DMS 273 (cell line): ENCODE data around the gene AFDN.

Experiments
- DNase-seq: peaks from one replicate; lab custom pipeline; 2025; ENCODE audit not compliant: unreplicated experiment; lab: John Stamatoyannopoulos, UW

Gene AFDN, protein sequence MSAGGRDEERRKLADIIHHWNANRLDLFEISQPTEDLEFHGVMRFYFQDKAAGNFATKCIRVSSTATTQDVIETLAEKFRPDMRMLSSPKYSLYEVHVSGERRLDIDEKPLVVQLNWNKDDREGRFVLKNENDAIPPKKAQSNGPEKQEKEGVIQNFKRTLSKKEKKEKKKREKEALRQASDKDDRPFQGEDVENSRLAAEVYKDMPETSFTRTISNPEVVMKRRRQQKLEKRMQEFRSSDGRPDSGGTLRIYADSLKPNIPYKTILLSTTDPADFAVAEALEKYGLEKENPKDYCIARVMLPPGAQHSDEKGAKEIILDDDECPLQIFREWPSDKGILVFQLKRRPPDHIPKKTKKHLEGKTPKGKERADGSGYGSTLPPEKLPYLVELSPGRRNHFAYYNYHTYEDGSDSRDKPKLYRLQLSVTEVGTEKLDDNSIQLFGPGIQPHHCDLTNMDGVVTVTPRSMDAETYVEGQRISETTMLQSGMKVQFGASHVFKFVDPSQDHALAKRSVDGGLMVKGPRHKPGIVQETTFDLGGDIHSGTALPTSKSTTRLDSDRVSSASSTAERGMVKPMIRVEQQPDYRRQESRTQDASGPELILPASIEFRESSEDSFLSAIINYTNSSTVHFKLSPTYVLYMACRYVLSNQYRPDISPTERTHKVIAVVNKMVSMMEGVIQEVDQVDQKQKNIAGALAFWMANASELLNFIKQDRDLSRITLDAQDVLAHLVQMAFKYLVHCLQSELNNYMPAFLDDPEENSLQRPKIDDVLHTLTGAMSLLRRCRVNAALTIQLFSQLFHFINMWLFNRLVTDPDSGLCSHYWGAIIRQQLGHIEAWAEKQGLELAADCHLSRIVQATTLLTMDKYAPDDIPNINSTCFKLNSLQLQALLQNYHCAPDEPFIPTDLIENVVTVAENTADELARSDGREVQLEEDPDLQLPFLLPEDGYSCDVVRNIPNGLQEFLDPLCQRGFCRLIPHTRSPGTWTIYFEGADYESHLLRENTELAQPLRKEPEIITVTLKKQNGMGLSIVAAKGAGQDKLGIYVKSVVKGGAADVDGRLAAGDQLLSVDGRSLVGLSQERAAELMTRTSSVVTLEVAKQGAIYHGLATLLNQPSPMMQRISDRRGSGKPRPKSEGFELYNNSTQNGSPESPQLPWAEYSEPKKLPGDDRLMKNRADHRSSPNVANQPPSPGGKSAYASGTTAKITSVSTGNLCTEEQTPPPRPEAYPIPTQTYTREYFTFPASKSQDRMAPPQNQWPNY (N-terminal part only)

DNA sequence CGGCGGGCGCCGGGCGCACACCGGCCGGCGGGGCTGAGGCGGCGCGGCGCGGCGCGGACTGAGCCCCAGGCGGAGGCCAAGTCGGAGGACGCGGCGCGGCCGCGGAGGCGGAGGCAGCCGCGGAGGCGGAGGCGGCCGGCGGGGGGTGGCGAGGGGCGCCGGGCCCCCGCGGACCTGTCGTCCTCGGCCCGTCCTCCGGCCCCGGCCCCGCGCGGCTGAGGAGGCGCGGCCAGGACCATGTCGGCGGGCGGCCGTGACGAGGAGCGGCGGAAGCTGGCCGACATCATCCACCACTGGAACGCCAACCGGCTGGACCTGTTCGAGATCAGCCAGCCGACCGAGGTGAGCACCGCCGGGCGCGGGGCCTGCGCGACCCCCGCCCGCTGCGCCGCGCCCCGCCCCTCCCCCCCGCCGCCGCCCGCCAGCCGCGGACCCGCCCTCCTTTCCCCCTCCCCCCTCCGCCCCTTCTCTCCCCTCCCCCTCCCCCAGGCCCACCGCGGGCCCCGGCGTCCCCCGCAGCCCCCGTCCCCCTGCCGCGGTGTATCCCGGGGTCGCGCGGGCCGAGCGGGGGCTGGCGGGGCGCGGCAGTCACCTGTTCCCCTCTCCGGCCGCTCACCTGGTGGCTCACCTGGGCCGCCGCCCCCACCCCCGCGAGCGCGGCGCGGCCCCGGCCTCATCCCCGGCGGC is at the start of gene AFDN:
Gene AFDN, plus strand, starts transcription at position 16 of the 687 bp plus-strand sequence. Its CDS starts 222 bp downstream, at position 238.
- DNase-seq: no peak

DNA sequence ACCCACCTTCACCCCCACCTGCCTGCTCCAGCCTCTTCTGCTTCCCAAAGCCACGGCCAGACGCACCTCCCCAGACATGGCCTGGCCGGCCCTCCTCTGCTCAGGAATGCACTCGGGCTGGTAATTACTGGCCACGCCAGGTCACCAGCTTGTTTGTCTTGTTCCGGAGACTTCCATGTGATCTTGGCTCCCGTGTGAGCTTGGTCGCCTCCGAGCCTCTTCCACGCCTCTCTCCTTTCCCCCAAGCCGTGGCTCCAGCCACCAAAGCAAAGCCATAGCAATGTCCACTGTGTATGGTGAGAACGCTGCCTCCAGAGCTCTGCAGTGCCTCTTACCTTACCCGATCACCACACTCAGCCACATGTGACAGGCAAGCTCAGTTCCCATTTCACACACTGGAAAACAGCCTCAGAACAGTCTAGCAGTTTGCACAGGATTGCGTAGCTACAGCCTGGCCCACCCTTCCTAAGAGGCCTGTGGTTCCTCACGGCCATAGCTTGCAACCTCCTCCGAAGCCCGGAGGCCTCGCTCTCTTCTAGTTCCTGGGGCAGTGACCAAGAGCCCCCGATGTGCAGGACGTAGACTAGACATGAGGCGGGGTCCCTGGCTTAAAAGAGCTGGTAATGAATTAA is 48.1 kb upstream of the AFDN start:
- DNase-seq: no peak

DNA sequence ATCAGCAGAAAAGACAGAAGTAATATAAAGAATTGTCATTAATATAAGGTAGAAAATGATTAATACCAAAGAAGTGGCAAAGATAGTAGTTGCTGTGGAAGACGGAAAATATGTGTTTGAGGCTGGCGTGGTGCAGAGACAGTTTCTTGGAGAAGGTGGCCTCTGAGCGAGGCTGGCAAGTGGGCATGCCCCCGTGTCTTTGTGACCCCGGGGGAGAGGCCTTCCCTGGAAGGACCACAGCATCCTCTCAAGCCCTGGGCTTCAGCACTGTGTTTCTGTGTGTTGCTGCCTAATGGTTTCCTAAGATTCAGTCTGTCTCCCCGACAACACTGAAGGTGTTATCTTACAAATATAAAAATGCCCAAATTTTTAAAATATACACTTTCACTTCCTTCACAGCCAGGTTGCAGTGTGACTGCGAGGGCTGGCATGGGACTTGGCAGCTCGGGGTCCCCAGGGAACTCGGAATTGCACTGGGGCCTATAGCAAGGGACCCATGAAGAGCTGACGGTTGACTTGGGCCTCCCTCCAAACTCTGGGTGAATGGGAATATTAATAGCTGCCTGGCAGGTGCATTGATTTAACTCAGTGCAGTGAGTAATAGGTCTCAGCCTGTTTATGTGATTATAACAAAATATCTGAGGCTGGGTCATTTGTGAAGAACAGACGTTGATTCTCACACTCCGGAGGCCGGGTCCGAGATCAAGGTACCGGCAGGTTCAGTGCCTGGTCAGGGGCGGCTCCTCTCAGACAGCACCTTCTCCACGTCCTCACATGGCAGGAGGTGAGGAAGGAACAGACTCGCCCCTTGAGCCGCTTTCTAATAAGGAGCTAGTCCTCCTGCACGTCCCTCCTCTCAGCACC is 47.4 kb upstream of the AFDN start:
- DNase-seq: no peak

DNA sequence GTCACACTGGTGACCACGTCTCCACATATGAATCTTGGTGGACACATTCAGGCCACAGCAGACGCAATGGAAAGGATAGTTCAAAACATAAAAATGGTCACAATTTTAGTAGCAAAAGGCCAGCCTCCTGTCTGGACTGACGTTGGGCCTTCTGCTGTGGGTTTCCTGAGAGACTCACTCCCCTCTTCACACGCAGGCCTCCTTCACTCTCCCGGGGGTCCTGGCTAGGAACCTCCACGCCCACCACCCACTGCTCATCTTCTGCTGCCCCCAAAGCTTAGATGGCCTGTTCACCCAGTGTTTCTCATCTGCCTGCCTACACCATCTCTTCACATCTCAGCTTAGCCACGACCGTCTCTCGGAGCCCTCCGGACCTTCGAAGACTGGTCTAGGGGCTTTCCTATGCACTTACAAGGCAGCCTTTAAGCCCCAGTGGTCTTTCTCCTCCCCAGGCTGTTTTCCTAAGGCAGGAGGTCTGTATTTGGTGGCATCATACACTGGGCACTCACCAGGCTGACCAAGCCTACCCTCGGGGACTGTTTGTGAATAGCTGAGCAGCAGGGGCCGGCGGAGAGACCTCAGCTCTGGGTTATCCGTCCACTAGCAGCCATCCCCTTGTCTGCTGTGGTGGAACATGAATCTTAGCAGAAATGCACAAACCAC is 46.6 kb upstream of the AFDN start:
- no peak for DNase-seq

DNA sequence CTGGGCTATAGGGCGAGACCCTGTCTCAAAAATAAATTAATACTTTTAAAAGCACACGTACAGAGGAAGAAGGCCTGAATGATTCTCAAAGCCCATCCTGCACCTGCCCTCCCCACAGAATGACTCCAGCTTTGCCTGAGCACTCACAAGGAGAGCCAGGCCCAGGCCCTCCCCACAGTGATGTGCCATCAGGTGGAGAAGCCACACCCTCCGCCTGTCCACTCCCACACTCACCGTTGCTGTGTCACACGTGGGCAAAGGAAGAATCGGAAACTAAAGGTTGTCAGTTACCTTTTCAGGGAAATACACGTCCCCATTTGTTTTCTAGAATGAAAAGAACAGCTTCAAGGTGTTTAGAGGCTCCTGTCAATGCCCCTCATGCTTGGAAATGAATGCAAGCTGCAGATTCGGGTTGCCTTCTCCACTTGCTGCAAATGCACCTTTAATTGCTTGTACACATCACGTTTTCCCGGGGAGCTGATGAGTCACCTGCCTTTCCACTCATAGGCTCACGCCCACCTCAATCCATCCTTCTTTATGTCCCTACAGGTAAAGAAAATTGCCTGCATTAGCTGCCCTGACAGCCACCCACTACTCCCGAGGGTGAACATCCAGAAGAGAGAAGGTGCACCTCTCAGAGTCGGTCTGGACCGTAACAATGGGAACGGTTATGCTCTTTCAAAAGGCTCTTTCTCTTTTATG is 45.5 kb upstream of the AFDN start:
- no peak for DNase-seq

DNA sequence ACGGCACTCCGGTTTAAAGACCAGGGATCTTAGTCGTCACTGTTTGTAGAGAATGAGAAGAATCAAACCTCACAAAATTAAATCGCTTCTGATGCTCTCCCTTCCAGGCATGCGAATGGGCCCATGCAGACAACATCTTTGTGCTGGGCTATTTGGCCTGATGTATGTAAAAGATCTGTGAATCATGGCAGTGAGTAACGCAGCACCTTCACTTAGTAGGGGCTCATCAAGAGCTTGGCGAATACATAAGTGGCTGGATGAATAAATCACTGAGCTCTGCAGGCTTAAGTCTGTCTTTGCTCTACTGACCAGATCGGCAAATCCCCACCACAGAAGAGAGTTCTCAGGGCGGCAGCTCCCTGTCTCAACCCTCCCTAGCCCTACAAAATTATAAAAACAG is 44.8 kb upstream of the AFDN start:
- DNase-seq: no peak

DNA sequence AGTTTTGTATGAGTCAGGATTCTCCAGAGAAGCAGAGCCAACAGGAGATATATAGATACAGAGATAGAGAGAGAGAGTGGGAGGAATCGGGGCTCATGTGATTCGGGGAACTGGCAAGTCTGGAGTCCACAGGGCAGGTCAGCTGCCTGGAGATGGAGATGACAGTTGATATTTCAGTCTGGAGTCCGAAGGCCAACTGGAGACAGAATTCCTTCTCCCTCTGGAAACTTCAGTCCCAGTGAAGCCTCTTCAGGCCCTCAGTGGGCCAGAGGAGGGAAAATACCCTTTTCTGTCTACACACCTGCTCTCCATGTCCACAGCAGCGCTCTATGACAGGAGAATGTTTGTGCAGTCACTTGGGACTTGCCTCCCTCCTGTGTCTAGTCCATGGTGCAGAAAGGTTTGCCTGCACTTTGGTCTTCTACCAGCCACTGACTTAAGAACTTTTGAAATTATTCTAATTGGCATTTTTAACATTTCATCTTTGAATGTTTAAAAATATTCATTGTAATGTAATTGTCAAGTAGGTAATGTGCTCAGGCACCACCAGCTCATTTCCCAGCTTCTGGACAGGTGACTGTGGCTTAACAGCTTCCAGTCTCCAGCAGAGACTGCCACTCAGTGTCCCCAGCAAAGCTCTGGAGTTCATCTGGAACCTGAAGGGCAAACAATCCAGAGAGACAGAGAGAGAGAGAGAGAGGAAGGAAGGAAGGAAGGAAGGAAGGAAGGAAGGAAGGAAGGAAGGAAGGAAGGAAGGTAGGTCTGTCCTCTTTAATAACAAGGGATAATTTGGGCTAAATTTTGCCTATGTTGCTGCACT is 43.8 kb upstream of the AFDN start:
- DNase-seq: no peak

DNA sequence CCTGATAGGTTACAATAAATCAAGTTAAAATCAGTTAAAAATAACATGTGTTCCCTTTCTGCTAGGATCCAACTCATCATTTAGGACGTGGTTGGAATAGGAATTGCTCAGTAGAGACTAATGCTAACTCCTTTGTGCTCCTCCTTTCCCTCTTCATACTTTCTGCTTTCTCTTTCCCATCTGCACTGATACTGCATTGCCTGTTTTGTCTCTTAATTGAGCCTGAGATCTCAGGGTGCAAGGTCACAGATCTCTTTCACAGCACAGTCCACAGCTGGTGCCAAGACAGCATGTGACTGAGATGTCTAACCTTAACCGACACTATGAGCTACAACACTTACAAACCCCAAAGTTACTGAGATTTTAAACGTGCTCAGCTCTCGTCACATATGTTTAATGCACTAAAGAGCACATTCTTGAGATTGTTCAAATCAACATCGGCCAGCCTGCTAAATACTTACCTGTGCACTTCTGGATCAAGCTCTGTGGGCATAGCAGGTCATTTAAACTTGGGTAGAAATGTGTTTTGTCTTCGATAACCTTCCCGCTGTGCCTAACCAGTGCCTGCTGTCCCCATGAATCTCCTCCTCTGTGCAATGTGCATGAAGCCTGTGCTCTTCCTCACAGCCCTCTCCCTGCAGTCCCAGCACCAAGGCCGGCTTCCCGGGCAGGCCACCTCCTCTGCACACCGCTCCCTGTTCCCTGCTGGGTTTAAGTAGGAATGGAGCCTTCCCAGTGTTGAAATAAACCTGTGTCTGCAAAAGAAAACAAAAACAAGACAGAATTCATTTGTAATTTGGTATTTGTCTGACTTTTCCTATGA is 39.6 kb upstream of the AFDN start:
- peak; percentile 37 for DNase-seq

DNA sequence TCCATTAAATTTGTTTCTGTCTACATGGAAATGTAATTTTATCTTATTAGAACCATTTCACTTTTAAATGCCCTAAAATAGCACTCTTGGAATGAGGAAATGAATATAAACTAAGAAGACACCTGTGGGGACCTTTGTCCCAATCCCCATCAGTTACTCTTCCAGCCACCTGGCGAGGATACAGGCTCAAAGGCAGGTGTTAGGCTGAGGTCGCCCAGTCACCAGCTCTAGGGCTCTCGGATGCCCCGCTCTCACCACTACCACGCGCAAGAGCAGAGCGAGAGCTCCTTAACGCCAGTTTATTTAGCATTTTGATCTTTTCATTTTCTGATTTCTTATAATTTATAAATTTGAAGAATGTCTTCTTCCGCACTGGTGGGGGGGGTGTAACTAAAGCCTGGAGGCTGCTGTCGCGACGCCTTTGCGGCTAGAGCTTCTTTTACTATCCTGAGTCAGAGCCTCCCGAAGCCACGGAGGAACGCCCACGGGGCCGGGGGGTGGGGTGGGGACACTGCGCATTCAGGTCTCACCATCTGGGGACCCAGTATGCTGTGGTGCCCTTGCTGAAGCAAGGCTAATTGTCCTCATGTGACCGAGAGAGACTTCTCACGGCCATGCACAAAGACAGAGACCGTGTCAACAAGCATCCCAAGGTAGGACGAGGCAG is 38.7 kb upstream of the AFDN start:
- DNase-seq: peak; percentile 89

DNA sequence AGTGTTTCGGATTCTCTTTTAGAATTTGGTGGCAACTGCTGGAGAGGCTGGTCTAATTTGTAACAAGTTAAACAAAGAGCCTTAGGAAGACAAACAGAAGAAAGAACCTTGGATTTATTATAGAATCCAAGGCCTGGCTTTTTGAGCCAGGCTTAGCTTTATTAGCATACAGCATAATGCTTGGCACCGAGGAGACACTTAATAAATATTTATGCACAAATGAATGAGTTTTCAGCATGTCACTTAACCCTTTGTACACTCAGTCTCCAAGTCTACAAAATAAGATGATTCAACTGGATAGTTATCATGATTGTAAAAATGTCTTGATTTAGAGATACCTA is 38.2 kb upstream of the AFDN start:
- DNase-seq: peak; percentile 86

DNA sequence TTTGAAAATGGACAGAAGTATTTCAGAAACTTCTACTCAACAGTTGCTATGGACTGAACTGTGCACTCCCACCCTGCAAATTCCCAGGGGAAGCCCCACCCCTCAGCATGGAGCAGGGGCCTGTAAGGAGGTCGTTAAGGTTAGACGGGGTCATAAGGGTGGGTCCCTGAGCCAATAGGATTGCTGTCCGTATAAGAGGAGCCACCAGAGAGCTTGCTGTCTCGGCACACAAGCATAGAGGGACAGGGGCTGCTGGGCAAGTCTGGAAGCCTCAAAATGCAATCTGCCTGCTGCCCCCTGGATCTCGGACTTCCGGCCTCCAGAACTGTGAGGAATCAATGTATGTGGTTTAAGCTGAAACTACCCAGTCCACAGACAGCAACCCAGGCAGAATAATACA is 37.4 kb upstream of the AFDN start:
- peak; percentile 54 for DNase-seq

DNA sequence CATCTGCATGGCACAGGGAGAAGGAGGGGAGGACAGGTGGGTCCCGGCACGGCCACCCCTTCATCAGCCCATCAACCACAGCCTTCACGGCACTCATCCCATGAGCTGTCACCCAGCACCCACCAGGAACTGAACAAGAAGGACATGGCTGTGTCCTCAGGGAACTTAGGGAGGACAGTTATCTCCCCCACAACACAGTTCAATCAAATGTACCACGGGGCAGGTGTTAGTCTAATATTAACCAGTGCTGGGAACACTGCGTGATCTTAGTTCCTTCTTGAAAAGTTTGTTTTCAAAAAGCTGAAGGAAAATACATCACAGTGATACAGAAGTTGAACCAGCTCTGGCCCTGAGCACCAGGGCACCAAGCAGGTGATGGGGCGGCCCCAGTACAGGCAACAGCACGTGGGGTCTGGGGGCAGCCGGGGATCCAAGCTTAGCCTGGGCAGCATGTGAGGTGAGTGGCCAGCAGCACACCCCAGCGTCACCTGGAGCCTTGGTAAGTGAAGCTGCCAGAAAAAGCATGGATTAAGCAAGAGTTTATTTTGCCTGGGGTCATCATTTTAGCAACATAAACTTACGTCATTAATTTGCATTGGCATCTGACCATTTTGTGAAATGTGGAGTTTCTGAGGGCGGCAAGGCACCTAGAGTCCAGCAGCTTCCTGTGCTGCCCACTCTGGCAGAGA is 35.5 kb upstream of the AFDN start:
- DNase-seq: peak; percentile 16

DNA sequence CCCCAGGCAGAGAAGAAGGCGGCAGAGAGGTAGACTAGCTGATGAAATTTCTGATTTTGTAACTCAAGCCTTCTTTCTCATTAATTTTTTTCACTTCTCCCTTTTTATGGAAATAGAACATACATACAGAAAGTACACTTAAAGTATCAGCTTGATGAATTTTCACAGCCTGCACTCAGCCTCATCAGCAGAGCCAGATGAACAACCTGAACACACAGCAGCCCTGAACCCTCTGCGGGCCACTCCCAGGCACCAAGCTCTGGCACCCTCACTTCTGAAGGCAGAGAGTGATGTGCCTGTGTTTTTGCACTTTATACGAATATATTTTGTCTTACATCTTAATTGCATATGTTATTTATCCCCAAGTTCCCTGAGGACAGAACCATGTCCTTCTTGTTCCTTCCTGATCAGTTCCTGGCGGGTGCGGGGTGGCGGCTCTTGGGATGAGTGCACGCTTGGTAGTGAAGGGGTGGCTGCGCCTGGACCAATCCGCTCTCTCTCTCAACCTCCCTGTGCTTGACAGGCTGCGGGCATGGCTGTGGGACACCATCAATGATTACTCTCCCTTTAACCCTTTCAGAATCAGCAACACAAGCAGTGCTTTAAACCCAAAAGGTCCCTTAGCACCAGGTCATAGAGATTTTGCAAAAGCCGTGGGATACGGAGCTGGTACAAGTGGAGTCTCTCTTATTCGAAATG is 34.8 kb upstream of the AFDN start:
- DNase-seq: no peak

DNA sequence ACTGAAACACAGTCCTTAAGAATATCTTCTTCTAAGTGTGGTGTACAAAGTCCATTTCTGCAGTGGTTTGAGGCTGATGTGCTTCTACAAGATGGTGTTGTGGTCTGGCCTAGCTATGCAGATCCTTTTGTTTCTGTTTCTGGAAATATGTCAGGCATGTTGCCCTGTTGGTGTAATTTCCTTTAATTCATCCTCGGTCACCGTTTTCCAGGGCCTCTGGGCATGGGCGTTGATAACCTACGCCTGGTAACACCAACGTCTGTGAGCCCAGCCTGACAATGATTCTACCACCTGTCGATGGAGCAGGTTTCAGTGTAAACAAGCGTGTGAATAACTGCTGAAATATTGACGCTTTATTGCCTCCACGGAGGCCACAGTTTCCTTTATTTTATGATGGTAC is 33.3 kb upstream of the AFDN start:
- no peak for DNase-seq
